Neural progenitor cell (in vitro differentiated cells): ENCODE results near the gene ARID2. TPM values are rescaled to one million over a fixed set of nuclear protein-coding genes. Genes with fewer than 3 reads are reported as not detected.
A peak's percentile ranks its signal among the peaks of the same experiment; 100 is the strongest.

Source experiments
- DNase-seq: peaks from one replicate; pipeline ENCODE4 v3.0.0-alpha.2; 2016; ENCODE audit warnings: low spot score
- H2AFZ ChIP-seq: fragments of 200-600 bp; sonication (generic); replicated peaks from 2 replicates; pipeline ENCODE4 v1.6.1; 2016; ENCODE audit warnings: antibody characterized with exemption
- H3F3A ChIP-seq: fragments of 200-600 bp; sonication (generic); 2 replicates; pipeline ENCODE4 v1.6.1; 2016; ENCODE audit warnings: antibody characterized with exemption, low read depth
- H3K27ac ChIP-seq: fragments of 200-600 bp; sonication (generic); 2 replicates; pipeline ENCODE4 v1.5.1; 2016; ENCODE audit warnings: mild to moderate bottlenecking
- H3K27me3 ChIP-seq: fragments of 200-600 bp; sonication (generic); 2 replicates; pipeline ENCODE4 v1.6.1; 2016; ENCODE audit warnings: mild to moderate bottlenecking, moderate library complexity
- H3K36me3 ChIP-seq: fragments of 200-600 bp; sonication (generic); 2 replicates; pipeline ENCODE4 v1.5.1; 2016
- H3K4me1 ChIP-seq: fragments of 200-600 bp; sonication (generic); 2 replicates; pipeline ENCODE4 v1.6.1; 2016; ENCODE audit warnings: mixed run types
- H3K4me2 ChIP-seq: fragments of 200-600 bp; sonication (generic); 2 replicates; pipeline ENCODE4 v1.6.1; 2016
- H3K4me3 ChIP-seq: fragments of 200-600 bp; sonication (generic); 2 replicates; pipeline ENCODE4 v1.5.1; 2016
- H3K79me2 ChIP-seq: fragments of 200-600 bp; sonication (generic); 2 replicates; pipeline ENCODE4 v1.6.1; 2016; ENCODE audit warnings: low read depth
- H3K9ac ChIP-seq: fragments of 200-600 bp; sonication (generic); 2 replicates; pipeline ENCODE4 v1.6.1; 2016
- H3K9me3 ChIP-seq: fragments of 200-600 bp; sonication (generic); 2 replicates; pipeline ENCODE4 v1.5.1; 2016; ENCODE audit warnings: low read depth
- H4K20me1 ChIP-seq: fragments of 200-600 bp; sonication (generic); 2 replicates; pipeline ENCODE4 v1.6.1; 2016; ENCODE audit warnings: low read depth
- H3K27ac Mint-ChIP-seq: 3 replicates; pipeline ENCODE4 v1.8.0; 2021; ENCODE audit warnings: mixed read lengths
- H3K27me3 Mint-ChIP-seq: 2 replicates; pipeline ENCODE4 v1.8.0; 2022; ENCODE audit warnings: low read depth, mild to moderate bottlenecking, inconsistent platforms, moderate library complexity, mixed read lengths; ENCODE audit not compliant: insufficient read depth
- H3K36me3 Mint-ChIP-seq: 3 replicates; pipeline ENCODE4 v1.8.0; 2021; ENCODE audit warnings: mixed read lengths
- H3K4me1 Mint-ChIP-seq: 3 replicates; pipeline ENCODE4 v1.8.0; 2021; ENCODE audit warnings: mixed read lengths
- H3K4me3 Mint-ChIP-seq: 3 replicates; pipeline ENCODE4 v1.8.0; 2021; ENCODE audit warnings: mild to moderate bottlenecking, moderate library complexity, mixed read lengths
- H3K9me3 Mint-ChIP-seq: 3 replicates; pipeline ENCODE4 v1.8.0; 2020; ENCODE audit warnings: mixed read lengths
- CTCF ChIP-seq: fragments of 200-600 bp; sonication (generic); IDR thresholded peaks from 2 replicates; pipeline ENCODE4 v1.5.1; 2017; ENCODE audit warnings: antibody characterized with exemption, mild to moderate bottlenecking
- EZH2 ChIP-seq: fragments of 200-600 bp; sonication (generic); IDR thresholded peaks from 2 replicates; pipeline ENCODE4 v1.6.1; 2017; ENCODE audit warnings: antibody characterized with exemption, mild to moderate bottlenecking, moderate library complexity
- EZH2phosphoT487 ChIP-seq: fragments of 200-600 bp; sonication (generic); IDR thresholded peaks from 2 replicates; pipeline ENCODE4 v1.6.1; 2017; ENCODE audit warnings: antibody characterized with exemption
- total RNA-seq: library from RNA; depleted of rRNA; stranded (reverse); fragments of >200 nt; gene quantifications from 2 replicates; pipeline ENCODE4 v1.2.3, GENCODE V29; 2015; ENCODE audit warnings: low replicate concordance

Gene ARID2
- total RNA-seq, 1 donor from 2014 or later, result 86.4 TPM

- DNase-seq, result peak; percentile 16
- H3K27me3 Mint-ChIP-seq, result no peaks in the 10 kb centered on the region
Measured at GRCh38 chr12:45794422-45794821, 64.9 kb downstream of the ARID2 start.

GRCh38 chr12:45801625-45802024 lies 72.1 kb downstream of the ARID2 start:
- no peak overlapping the region for H3K4me3 ChIP-seq
- no peak overlapping the region for H3K27ac Mint-ChIP-seq
- peaks cover 100% of the 10 kb centered on the region for H3K79me2 ChIP-seq
- no peaks in the 10 kb centered on the region for H3F3A ChIP-seq
- DNase-seq, result no peak
- H3K4me1 Mint-ChIP-seq, result no peaks in the 10 kb centered on the region
- TF ChIP-seq EZH2phosphoT487 (no peak), CTCF (no peak), EZH2 (no peak)
- H3K9ac ChIP-seq, result no peak overlapping the region
- no peak overlapping the region for H3K27ac ChIP-seq
- H3K27me3 Mint-ChIP-seq, result no peaks in the 10 kb centered on the region
- no peaks in the 10 kb centered on the region for H3K9me3 ChIP-seq
- peaks cover 35% of the 10 kb centered on the region for H3K36me3 Mint-ChIP-seq
- H3K4me2 ChIP-seq, result no peak overlapping the region
- no peak overlapping the region for H3K4me3 Mint-ChIP-seq
- H4K20me1 ChIP-seq, result peaks cover 42% of the 10 kb centered on the region
- H2AFZ ChIP-seq, result no peak overlapping the region
- H3K27me3 ChIP-seq, result no peaks in the 10 kb centered on the region
- H3K4me1 ChIP-seq, result no peaks in the 10 kb centered on the region
- peaks cover 15% of the 10 kb centered on the region for H3K9me3 Mint-ChIP-seq
- peaks cover 9% of the 10 kb centered on the region for H3K36me3 ChIP-seq

More at GRCh38 chr12:45794422-45794821, 64.9 kb downstream of the ARID2 start:
- peaks cover 45% of the 10 kb centered on the region for H4K20me1 ChIP-seq
- H3K79me2 ChIP-seq, result peaks cover 99% of the 10 kb centered on the region
- TF ChIP-seq EZH2 (no peak), EZH2phosphoT487 (no peak)
- no peaks in the 10 kb centered on the region for H3K4me1 ChIP-seq
- H3K27ac Mint-ChIP-seq, result no peak overlapping the region
- H3K4me2 ChIP-seq, result no peak overlapping the region
- no peaks in the 10 kb centered on the region for H3K27me3 ChIP-seq
- peaks cover 5% of the 10 kb centered on the region for H3K36me3 ChIP-seq
- H3K9me3 Mint-ChIP-seq, result peaks cover 2% of the 10 kb centered on the region
- no peak overlapping the region for H2AFZ ChIP-seq
- H3K4me1 Mint-ChIP-seq, result no peaks in the 10 kb centered on the region
- H3K9me3 ChIP-seq, result no peaks in the 10 kb centered on the region
- H3K4me3 Mint-ChIP-seq, result no peak overlapping the region
- peaks cover 15% of the 10 kb centered on the region for H3K36me3 Mint-ChIP-seq
- no peaks in the 10 kb centered on the region for H3F3A ChIP-seq
- no peak overlapping the region for H3K9ac ChIP-seq
- no peak overlapping the region for H3K4me3 ChIP-seq
- no peak overlapping the region for H3K27ac ChIP-seq

GRCh38 chr12:45803111-45803510 lies 73.6 kb downstream of the ARID2 start:
- Mint-ChIP-seq H3K9me3 (peaks cover 18% of the 10 kb centered on the region), H3K4me3 (no peak overlapping the region), H3K27ac (no peak overlapping the region), H3K27me3 (no peaks in the 10 kb centered on the region), H3K36me3 (peaks cover 37% of the 10 kb centered on the region), H3K4me1 (no peaks in the 10 kb centered on the region)
- no peaks in the 10 kb centered on the region for H3K4me1 ChIP-seq
- H3K36me3 ChIP-seq, result peaks cover 9% of the 10 kb centered on the region
- no peak overlapping the region for H3K9ac ChIP-seq
- no peak overlapping the region for H3K27ac ChIP-seq
- TF ChIP-seq EZH2phosphoT487, result no peak
- TF ChIP-seq EZH2, result no peak
- no peak for TF ChIP-seq CTCF
- no peak overlapping the region for H2AFZ ChIP-seq
- no peak overlapping the region for H3K4me3 ChIP-seq
- no peaks in the 10 kb centered on the region for H3F3A ChIP-seq
- no peak overlapping the region for H3K4me2 ChIP-seq
- no peaks in the 10 kb centered on the region for H3K27me3 ChIP-seq
- H4K20me1 ChIP-seq, result peaks cover 56% of the 10 kb centered on the region
- no peaks in the 10 kb centered on the region for H3K9me3 ChIP-seq
- no peak for DNase-seq
- H3K79me2 ChIP-seq, result peaks cover 100% of the 10 kb centered on the region

GRCh38 chr12:45816652-45817051 lies 87.1 kb downstream of the ARID2 start:
- TF ChIP-seq EZH2, result no peak
- no peak for TF ChIP-seq EZH2phosphoT487
- TF ChIP-seq CTCF, result no peak
- Histone ChIP-seq H3K9me3 (no peaks in the 10 kb centered on the region), H3K27ac (no peak overlapping the region), H3K79me2 (peaks cover 39% of the 10 kb centered on the region), H3K4me3 (no peak overlapping the region), H3K4me2 (no peak overlapping the region), H3K27me3 (no peaks in the 10 kb centered on the region), H3K4me1 (no peaks in the 10 kb centered on the region), H3K9ac (no peak overlapping the region), H2AFZ (no peak overlapping the region), H3F3A (no peaks in the 10 kb centered on the region), H4K20me1 (no peaks in the 10 kb centered on the region), H3K36me3 (peaks cover 35% of the 10 kb centered on the region)
- Mint-ChIP-seq H3K9me3 (no peaks in the 10 kb centered on the region), H3K4me3 (no peak overlapping the region), H3K27ac (no peak overlapping the region), H3K36me3 (peaks cover 23% of the 10 kb centered on the region), H3K4me1 (no peaks in the 10 kb centered on the region), H3K27me3 (peaks cover 2% of the 10 kb centered on the region)
- DNase-seq, result no peak
